ENCODE data around the gene CNTN6.

- TF ChIP-seq, protein P1, sequence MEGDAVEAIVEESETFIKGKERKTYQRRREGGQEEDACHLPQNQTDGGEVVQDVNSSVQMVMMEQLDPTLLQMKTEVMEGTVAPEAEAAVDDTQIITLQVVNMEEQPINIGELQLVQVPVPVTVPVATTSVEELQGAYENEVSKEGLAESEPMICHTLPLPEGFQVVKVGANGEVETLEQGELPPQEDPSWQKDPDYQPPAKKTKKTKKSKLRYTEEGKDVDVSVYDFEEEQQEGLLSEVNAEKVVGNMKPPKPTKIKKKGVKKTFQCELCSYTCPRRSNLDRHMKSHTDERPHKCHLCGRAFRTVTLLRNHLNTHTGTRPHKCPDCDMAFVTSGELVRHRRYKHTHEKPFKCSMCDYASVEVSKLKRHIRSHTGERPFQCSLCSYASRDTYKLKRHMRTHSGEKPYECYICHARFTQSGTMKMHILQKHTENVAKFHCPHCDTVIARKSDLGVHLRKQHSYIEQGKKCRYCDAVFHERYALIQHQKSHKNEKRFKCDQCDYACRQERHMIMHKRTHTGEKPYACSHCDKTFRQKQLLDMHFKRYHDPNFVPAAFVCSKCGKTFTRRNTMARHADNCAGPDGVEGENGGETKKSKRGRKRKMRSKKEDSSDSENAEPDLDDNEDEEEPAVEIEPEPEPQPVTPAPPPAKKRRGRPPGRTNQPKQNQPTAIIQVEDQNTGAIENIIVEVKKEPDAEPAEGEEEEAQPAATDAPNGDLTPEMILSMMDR (IDR thresholded peaks at IDR 0.05): no peak
- no peak for TF ChIP-seq EZH2 (IDR thresholded peaks at IDR 0.05)
Observed at GRCh38 chr3:1287815-1288214, 195.0 kb downstream of the CNTN6 start.
